ENCODE data around the gene LMTK2.

The LMTK2 gene

GRCh38 chr7:98242342-98242741 is 135.7 kb downstream of the LMTK2 start:
- TF ChIP-seq EZH2 (IDR thresholded peaks at IDR 0.05; ENCODE audit: borderline replicate concordance, low read depth, low read length, severe bottlenecking) (no peak), CTCF (IDR thresholded peaks at IDR 0.05; ENCODE audit: borderline replicate concordance, extremely low read depth, low read length, poor library complexity, severe bottlenecking) (no peak)
- no peaks in the 10 kb centered on the region for H3K4me1 ChIP-seq (ENCODE audit: insufficient read depth, low read length)
- H4K20me1 ChIP-seq (ENCODE audit: insufficient read depth, low read length) = peaks cover 4% of the 10 kb centered on the region
- ATAC-seq (ENCODE audit: insufficient read depth, low read depth) (no peak), DNase-seq (no peak)
- no peak overlapping the region for H3K9ac ChIP-seq (ENCODE audit: low read depth, low read length)
- no peak overlapping the region for H3K27ac ChIP-seq (ENCODE audit: low read length)
- H3K27me3 ChIP-seq (ENCODE audit: insufficient read depth, low read length, poor library complexity) = no peaks in the 10 kb centered on the region
- no peaks in the 10 kb centered on the region for H3K9me3 ChIP-seq (ENCODE audit: insufficient read depth, low read length, severe bottlenecking)
- H3K36me3 ChIP-seq (ENCODE audit: insufficient read depth, low read length) = peaks cover 29% of the 10 kb centered on the region
- no peak overlapping the region for H2AFZ ChIP-seq (ENCODE audit: low read depth, low read length)
- H3K4me2 ChIP-seq (ENCODE audit: insufficient read depth, low read length) = no peak overlapping the region
- no peaks in the 10 kb centered on the region for H3K79me2 ChIP-seq (ENCODE audit: insufficient read depth, low read length)
- H3K4me3 ChIP-seq (ENCODE audit: low read depth in 1 of 2, low read length in 2 of 2) = no peak overlapping the region

GRCh38 chr7:98242934-98243333 is 136.3 kb downstream of the LMTK2 start:
- H3K36me3 ChIP-seq (ENCODE audit: insufficient read depth, low read length) = peaks cover 29% of the 10 kb centered on the region
- no peak for DNase-seq
- ATAC-seq (ENCODE audit: insufficient read depth, low read depth) = no peak

GRCh38 chr7:98244871-98245270 is 138.2 kb downstream of the LMTK2 start:
- ATAC-seq (ENCODE audit: insufficient read depth, low read depth) (no peak), DNase-seq (no peak)
- H3K4me2 ChIP-seq (ENCODE audit: insufficient read depth, low read length) = no peak overlapping the region

More at GRCh38 chr7:98242934-98243333, 136.3 kb downstream of the LMTK2 start:
- no peak overlapping the region for H3K4me3 ChIP-seq (ENCODE audit: low read depth in 1 of 2, low read length in 2 of 2)
- H4K20me1 ChIP-seq (ENCODE audit: insufficient read depth, low read length) = peaks cover 4% of the 10 kb centered on the region
- no peak overlapping the region for H3K4me2 ChIP-seq (ENCODE audit: insufficient read depth, low read length)
- TF ChIP-seq EZH2 (IDR thresholded peaks at IDR 0.05; ENCODE audit: borderline replicate concordance, low read depth, low read length, severe bottlenecking) (no peak), CTCF (IDR thresholded peaks at IDR 0.05; ENCODE audit: borderline replicate concordance, extremely low read depth, low read length, poor library complexity, severe bottlenecking) (no peak)
- H3K79me2 ChIP-seq (ENCODE audit: insufficient read depth, low read length) = no peaks in the 10 kb centered on the region
- no peaks in the 10 kb centered on the region for H3K4me1 ChIP-seq (ENCODE audit: insufficient read depth, low read length)
- H3K9me3 ChIP-seq (ENCODE audit: insufficient read depth, low read length, severe bottlenecking) = no peaks in the 10 kb centered on the region
- H3K27me3 ChIP-seq (ENCODE audit: insufficient read depth, low read length, poor library complexity) = no peaks in the 10 kb centered on the region
- H2AFZ ChIP-seq (ENCODE audit: low read depth, low read length) = no peak overlapping the region
- H3K9ac ChIP-seq (ENCODE audit: low read depth, low read length) = no peak overlapping the region
- H3K27ac ChIP-seq (ENCODE audit: low read length) = no peak overlapping the region

More at GRCh38 chr7:98244871-98245270, 138.2 kb downstream of the LMTK2 start:
- Histone ChIP-seq H3K27ac (ENCODE audit: low read length) (no peak overlapping the region), H3K9ac (ENCODE audit: low read depth, low read length) (no peak overlapping the region), H4K20me1 (ENCODE audit: insufficient read depth, low read length) (peaks cover 4% of the 10 kb centered on the region), H3K36me3 (ENCODE audit: insufficient read depth, low read length) (peaks cover 21% of the 10 kb centered on the region), H3K4me3 (ENCODE audit: low read depth in 1 of 2, low read length in 2 of 2) (no peak overlapping the region), H3K79me2 (ENCODE audit: insufficient read depth, low read length) (peaks cover 4% of the 10 kb centered on the region; the same call in 1 of the 2 replicates), H3K27me3 (ENCODE audit: insufficient read depth, low read length, poor library complexity) (no peaks in the 10 kb centered on the region), H3K9me3 (ENCODE audit: insufficient read depth, low read length, severe bottlenecking) (no peaks in the 10 kb centered on the region), H2AFZ (ENCODE audit: low read depth, low read length) (no peak overlapping the region), H3K4me1 (ENCODE audit: insufficient read depth, low read length) (peaks cover 12% of the 10 kb centered on the region)
- TF ChIP-seq EZH2 (IDR thresholded peaks at IDR 0.05; ENCODE audit: borderline replicate concordance, low read depth, low read length, severe bottlenecking) = no peak
- no peak for TF ChIP-seq CTCF (IDR thresholded peaks at IDR 0.05; ENCODE audit: borderline replicate concordance, extremely low read depth, low read length, poor library complexity, severe bottlenecking)
